NT2/D1 (cell line): ENCODE data around the gene PLPP7.
A peak's percentile ranks its signal among the peaks of the same experiment; 100 is the strongest.

ENCODE experiments used
- DNase-seq: peaks from one replicate; pipeline ENCODE4 v3.0.0-alpha.2; 2011; ENCODE audit warnings: low read depth, low spot score
- H3K27me3 ChIP-seq: 2 replicates; pipeline ENCODE4 v1.6.0; 2011; ENCODE audit warnings: mild to moderate bottlenecking; ENCODE audit not compliant: insufficient read length, insufficient read depth
- H3K36me3 ChIP-seq: 2 replicates; pipeline ENCODE4 v1.6.1; 2011; ENCODE audit warnings: mild to moderate bottlenecking, low read length, mixed read lengths; ENCODE audit not compliant: insufficient read depth, insufficient read length
- H3K4me1 ChIP-seq: 2 replicates; pipeline ENCODE4 v1.5.1; 2011; ENCODE audit not compliant: insufficient read depth, insufficient read length
- H3K4me3 ChIP-seq: 2 replicates; pipeline ENCODE4 v1.5.1; 2011; ENCODE audit warnings: low read depth; ENCODE audit not compliant: insufficient read length
- H3K9ac ChIP-seq: 2 replicates; pipeline ENCODE4 v1.6.0; 2011; ENCODE audit warnings: low read depth; ENCODE audit not compliant: insufficient read length
- H3K9me3 ChIP-seq: 2 replicates; pipeline ENCODE4 v1.5.1; 2011; ENCODE audit warnings: mild to moderate bottlenecking, low read length; ENCODE audit not compliant: insufficient read depth
- SUZ12 ChIP-seq: IDR thresholded peaks from 2 replicates; pipeline ENCODE4 v1.6.1; 2011; ENCODE audit not compliant: insufficient read length, insufficient read depth; ENCODE audit errors: extremely low read depth
- YY1 ChIP-seq: IDR thresholded peaks from 2 replicates; pipeline ENCODE4 v1.6.1; 2011; ENCODE audit not compliant: insufficient read length, insufficient read depth
- ZNF274 ChIP-seq: IDR thresholded peaks from 2 replicates; pipeline ENCODE4 v1.6.1; 2011; ENCODE audit warnings: mild to moderate bottlenecking, low read depth, low read length

Gene PLPP7

DNA sequence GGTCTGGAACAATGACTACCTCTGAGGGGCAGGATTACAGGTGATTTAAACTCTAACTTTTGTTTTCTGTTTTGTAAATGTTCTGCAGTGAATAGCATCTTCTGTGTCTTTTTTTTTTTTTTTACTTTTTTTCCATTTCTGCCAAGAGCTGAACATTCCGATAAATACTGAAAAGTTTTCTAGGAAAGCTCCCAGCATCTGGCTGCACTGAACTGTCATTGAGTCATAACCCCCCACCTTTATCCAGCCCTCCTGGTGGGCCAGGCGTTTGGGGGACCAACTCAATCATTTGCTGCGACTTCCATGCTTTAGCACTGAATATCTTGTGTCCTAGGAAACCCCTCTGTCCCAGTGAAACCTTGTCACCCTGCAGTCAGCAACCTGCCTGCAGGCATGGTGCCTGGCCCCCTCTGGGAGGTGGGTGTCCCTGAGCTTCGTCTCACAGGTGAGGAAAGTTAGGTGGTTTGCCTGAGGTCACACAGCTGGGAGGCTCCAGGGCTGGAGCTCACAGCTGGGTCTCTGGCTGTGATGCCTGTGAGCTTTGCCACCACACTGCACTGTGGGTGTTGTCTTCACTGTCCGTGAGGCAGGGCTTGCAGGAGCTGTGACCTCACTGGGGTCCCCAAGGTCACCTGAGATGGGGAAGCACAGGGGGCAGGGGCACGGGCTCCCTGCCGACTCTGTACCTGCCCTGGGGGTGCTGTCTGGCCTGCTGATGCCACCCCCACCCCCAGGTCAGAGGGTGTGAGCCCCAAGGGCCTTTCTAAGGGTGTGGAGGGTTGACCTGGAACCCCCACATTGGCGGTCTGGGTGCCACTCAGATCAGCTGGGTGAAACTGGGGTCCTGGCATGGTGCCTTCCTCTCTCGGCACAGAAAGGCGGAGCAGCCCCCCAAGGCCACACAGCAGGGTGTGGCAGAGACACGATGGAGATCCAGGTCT lies 14.1 kb downstream of the PLPP7 start:
- H3K36me3 ChIP-seq, result no peaks in the 10 kb centered on the region
- TF ChIP-seq ZNF274 (no peak), SUZ12 (no peak), YY1 (no peak)
- peak overlapping the region; percentile 6 for H3K4me3 ChIP-seq
- no peaks in the 10 kb centered on the region for H3K27me3 ChIP-seq
- DNase-seq, result no peak
- no peaks in the 10 kb centered on the region for H3K9me3 ChIP-seq
- peak overlapping the region; percentile 9 for H3K9ac ChIP-seq
- H3K4me1 ChIP-seq, result peaks cover 18% of the 10 kb centered on the region

DNA sequence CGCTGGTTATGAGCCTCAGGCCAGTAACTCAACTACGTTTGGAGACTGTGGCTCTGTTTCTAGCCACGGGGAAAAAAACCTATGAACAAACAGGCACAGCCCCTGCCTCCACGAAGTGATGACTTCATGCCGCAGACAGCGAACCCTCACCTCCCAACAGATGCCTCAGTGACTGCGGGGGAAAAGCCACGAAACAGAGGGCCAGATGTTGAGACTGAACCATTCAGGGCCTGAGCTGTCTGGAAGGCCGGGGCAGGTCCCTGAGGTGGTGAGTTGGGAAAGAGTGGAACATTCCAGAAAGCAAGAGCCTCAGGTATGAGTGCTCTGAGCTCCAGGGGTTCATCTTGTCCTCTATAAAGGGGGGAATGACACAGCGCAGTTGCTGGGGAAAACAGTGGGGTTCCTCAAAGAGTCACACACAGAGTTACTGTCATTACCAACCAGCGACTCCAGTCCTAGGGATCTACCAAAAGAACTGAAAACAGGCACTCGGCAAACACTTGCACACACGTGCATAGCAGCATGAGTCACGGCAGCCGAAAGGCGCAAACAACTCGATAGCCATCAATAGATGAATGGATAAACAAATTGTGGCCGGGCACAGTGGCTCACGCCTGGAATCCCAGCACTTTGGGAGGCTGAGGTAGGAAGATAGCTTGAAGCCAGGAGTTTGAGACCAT lies 15.3 kb downstream of the PLPP7 start:
- DNase-seq, result no peak
- no peaks in the 10 kb centered on the region for H3K27me3 ChIP-seq

DNA sequence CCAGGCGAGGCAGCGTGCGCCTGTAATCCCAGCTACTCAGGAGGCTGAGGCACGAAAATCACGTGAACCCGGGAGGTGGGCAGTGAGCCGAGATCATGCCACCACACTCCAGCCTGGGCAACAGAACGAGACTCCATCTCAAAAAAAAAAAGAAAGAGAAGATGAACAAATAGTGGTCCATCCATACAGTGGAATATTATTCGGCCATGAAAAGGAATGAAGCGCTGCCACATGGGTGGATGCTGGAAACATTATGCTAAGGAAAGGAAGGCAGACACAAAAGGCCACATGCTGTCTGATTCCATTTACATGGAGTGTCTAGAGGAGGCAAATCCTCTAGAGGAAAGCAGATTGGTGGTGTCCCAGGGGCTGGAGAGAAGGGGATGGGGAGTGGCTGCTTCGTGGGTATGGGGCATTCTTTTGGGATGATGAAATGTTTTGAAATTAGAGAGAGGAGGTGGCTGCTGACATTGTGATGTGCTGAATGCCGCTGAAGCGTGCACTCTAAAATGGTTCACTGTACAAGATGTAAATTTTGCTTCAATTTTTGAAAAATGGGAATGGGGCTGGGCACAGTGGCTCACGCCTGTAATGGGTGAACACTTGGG lies 17.0 kb downstream of the PLPP7 start:
- H3K9ac ChIP-seq, result no peak overlapping the region
- H3K4me3 ChIP-seq, result no peak overlapping the region
- H3K4me1 ChIP-seq, result peaks cover 26% of the 10 kb centered on the region
- H3K27me3 ChIP-seq, result no peaks in the 10 kb centered on the region
- no peak for DNase-seq
- no peaks in the 10 kb centered on the region for H3K9me3 ChIP-seq
- H3K36me3 ChIP-seq, result no peaks in the 10 kb centered on the region
- TF ChIP-seq SUZ12, result no peak
- no peak for TF ChIP-seq YY1
- TF ChIP-seq ZNF274, result no peak

More for the DNA sequence above, 15.3 kb downstream of the PLPP7 start:
- no peak overlapping the region for H3K9ac ChIP-seq
- peaks cover 25% of the 10 kb centered on the region for H3K4me1 ChIP-seq
- H3K36me3 ChIP-seq, result no peaks in the 10 kb centered on the region
- H3K9me3 ChIP-seq, result no peaks in the 10 kb centered on the region
- TF ChIP-seq ZNF274, result no peak
- no peak for TF ChIP-seq YY1
- TF ChIP-seq SUZ12, result no peak
- H3K4me3 ChIP-seq, result no peak overlapping the region

DNA sequence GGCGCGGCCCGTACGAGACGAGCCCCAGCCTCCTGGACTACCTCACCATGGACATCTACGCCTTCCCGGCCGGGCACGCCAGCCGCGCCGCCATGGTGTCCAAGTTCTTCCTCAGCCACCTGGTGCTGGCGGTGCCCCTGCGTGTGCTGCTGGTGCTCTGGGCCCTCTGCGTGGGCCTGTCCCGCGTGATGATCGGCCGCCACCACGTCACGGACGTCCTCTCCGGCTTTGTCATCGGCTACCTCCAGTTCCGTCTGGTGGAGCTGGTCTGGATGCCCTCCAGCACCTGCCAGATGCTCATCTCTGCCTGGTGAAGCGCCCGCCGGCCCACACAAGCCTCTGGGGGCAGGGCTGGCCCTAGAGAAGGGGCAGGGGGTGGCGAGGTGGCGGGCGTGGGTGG lies 18.5 kb downstream of the PLPP7 start:
- TF ChIP-seq ZNF274, result no peak
- no peak for TF ChIP-seq YY1
- no peak for TF ChIP-seq SUZ12
- no peak overlapping the region for H3K4me3 ChIP-seq
- H3K9ac ChIP-seq, result no peak overlapping the region
- DNase-seq, result no peak
- no peaks in the 10 kb centered on the region for H3K9me3 ChIP-seq
- H3K4me1 ChIP-seq, result peaks cover 25% of the 10 kb centered on the region
- no peaks in the 10 kb centered on the region for H3K27me3 ChIP-seq
- no peaks in the 10 kb centered on the region for H3K36me3 ChIP-seq

DNA sequence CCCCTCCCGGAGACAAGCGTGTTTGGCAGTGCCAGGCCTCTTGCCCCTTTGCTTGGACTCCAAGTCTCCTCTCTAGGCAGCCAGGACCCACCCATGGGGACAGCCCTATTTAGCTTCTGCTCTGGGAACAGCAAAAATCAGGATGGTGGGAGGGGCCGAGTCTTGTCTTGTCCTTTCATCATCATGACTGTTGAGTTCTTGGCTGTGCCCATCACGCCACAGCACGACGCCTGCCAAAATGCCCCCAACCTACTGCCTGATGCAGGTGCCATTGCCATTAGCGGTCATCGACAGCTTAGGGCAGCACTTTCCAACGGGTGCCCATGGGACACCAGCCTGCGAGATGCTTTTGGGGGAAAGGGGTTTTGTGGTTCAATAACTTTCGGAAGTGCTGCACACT lies 18.9 kb downstream of the PLPP7 start:
- H3K36me3 ChIP-seq, result no peaks in the 10 kb centered on the region
- H3K9me3 ChIP-seq, result no peaks in the 10 kb centered on the region
- no peaks in the 10 kb centered on the region for H3K27me3 ChIP-seq
- no peak for TF ChIP-seq YY1
- no peak for TF ChIP-seq ZNF274
- TF ChIP-seq SUZ12, result no peak
- H3K4me1 ChIP-seq, result peaks cover 24% of the 10 kb centered on the region
- H3K4me3 ChIP-seq, result no peak overlapping the region
- H3K9ac ChIP-seq, result no peak overlapping the region
- DNase-seq, result no peak

DNA sequence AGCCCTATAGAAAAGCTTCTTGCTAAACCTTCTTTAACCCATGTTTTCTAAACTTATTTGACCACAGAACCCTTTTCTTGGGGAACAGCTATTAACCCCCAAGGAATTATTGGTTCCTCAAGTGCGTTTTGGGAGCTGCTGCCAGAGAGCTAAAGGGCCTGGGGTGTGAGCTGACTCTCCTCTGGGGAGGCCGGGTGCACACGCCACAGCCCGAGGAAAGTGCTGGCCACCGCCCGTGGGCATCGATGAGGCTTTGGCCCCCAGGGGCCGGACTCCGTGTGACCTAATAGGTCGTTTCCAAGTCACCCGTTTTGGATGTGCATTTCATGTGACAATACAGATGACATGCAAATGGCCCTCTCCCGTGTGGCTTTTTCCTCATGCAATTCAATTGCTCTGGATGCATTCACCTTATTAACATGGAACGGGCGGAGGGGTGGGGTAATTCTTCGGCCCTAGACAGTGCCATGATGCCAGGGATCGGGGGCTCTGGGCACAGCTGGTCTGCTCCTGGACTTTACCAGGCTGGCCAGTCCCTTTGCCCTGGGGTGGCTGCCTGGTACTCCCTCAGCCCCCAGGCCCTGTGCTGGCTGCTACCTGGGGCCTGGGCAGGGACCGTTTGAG lies 19.5 kb downstream of the PLPP7 start:
- no peaks in the 10 kb centered on the region for H3K36me3 ChIP-seq
- H3K4me1 ChIP-seq, result peaks cover 18% of the 10 kb centered on the region
- H3K9ac ChIP-seq, result no peak overlapping the region
- H3K4me3 ChIP-seq, result no peak overlapping the region
- no peaks in the 10 kb centered on the region for H3K9me3 ChIP-seq
- TF ChIP-seq SUZ12 (no peak), YY1 (no peak)
- no peak for DNase-seq
- H3K27me3 ChIP-seq, result no peaks in the 10 kb centered on the region

DNA sequence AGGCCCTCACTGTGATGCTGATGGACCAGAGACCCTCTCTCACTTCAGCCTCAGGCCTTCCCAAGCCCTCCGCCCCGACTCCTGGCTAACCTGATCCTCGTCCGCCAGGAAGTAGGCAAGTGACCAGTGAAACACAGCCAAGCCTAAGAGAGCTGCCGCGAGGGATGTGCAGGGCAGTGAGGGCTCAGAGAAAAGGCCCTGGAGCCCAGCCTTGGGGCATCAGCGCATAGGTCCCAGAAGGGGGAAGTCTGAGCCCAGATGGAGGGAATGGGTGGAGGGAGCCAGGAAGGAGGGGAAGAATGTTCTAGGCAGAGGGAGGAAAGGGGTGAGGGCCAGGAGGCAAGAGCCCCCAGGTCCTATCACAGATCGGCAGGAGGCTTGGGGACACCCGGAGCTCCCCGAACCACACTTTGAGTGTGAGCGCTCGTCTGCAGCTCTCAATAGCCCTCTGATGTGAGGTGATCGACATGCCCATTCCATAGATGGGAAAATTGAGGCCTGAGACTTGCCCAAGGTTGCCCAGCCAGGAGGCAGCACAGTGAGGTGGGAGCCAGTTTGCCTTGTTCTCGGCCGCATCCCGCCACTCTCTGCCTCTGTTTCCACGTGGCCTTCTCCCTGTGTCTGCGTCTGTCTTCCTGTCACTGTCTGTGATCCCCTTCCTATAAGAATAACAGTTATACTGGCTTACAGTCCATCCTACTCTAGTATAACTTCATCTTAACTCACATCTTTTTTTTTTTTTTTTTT lies 20.2 kb downstream of the PLPP7 start:
- no peak for DNase-seq
- Histone ChIP-seq H3K4me3 (no peak overlapping the region), H3K27me3 (no peaks in the 10 kb centered on the region), H3K4me1 (peaks cover 15% of the 10 kb centered on the region), H3K9me3 (no peaks in the 10 kb centered on the region), H3K9ac (no peak overlapping the region), H3K36me3 (no peaks in the 10 kb centered on the region)
- no peak for TF ChIP-seq ZNF274
- no peak for TF ChIP-seq SUZ12
- no peak for TF ChIP-seq YY1
